ENCODE data around the gene GPHN.

- TF ChIP-seq POLR2AphosphoS5 (IDR thresholded peaks at IDR 0.05; ENCODE audit: low read depth, low read length): no peak
- no peak for TF ChIP-seq POLR2A (IDR thresholded peaks at IDR 0.05; ENCODE audit: low read depth, low read length)
- no peak for TF ChIP-seq TAF1 (IDR thresholded peaks at IDR 0.05; ENCODE audit: borderline replicate concordance, low read depth, low read length)
These were observed 502.7 kb downstream of the GPHN start for GRCh38 chr14:67010602-67011001.
